WERI-Rb-1 (cell line): ENCODE measurements around the gene ACTN4.

Experiments used
- DNase-seq: peaks from one replicate; pipeline ENCODE4 v3.0.0-alpha.2; 2020
- H3K27ac ChIP-seq: fragments of 250-450 bp; sonication (Bioruptor Pico); 2 replicates; pipeline ENCODE4 v1.5.1; 2020; ENCODE audit warnings: mild to moderate bottlenecking, moderate library complexity
- H3K27me3 ChIP-seq: fragments of 250-450 bp; sonication (Bioruptor Pico); 2 replicates; pipeline ENCODE4 v1.5.1; 2021; ENCODE audit warnings: mild to moderate bottlenecking, low read depth, moderate library complexity; ENCODE audit not compliant: insufficient read depth, severe bottlenecking
- H3K36me3 ChIP-seq: fragments of 250-450 bp; sonication (Bioruptor Pico); 2 replicates; pipeline ENCODE4 v1.5.1; 2020; ENCODE audit warnings: mild to moderate bottlenecking, moderate library complexity
- H3K4me3 ChIP-seq: 2 replicates; pipeline ENCODE4 v1.5.1; 2011; ENCODE audit warnings: low read depth, mild to moderate bottlenecking, control low read depth, low read length
- H3K9me3 ChIP-seq: fragments of 250-450 bp; sonication (Bioruptor Pico); 2 replicates; pipeline ENCODE4 v1.5.1; 2021; ENCODE audit warnings: mild to moderate bottlenecking, moderate library complexity; ENCODE audit not compliant: severe bottlenecking
- CTCF ChIP-seq: IDR thresholded peaks from 2 replicates; pipeline ENCODE4 v1.5.1; 2011; ENCODE audit warnings: low read depth, mild to moderate bottlenecking, control low read depth, inconsistent platforms, low read length

The ACTN4 gene

GRCh38 chr19:38711726-38712153 is 64.3 kb downstream of the ACTN4 start:
- no peaks in the 10 kb centered on the region for H3K9me3 ChIP-seq
- H3K27ac ChIP-seq: no peak overlapping the region
- H3K4me3 ChIP-seq: no peak overlapping the region
- no peak for TF ChIP-seq CTCF
- peaks cover 99% of the 10 kb centered on the region for H3K36me3 ChIP-seq
- no peaks in the 10 kb centered on the region for H3K27me3 ChIP-seq
- DNase-seq: no peak

- H3K4me3 ChIP-seq: no peak overlapping the region
- H3K27me3 ChIP-seq: no peaks in the 10 kb centered on the region
- no peak for DNase-seq
- H3K9me3 ChIP-seq: no peaks in the 10 kb centered on the region
- TF ChIP-seq CTCF: no peak
- H3K36me3 ChIP-seq: peaks cover 99% of the 10 kb centered on the region
- no peak overlapping the region for H3K27ac ChIP-seq
These were observed 64.8 kb downstream of the ACTN4 start for GRCh38 chr19:38712161-38712748.

- Histone ChIP-seq H3K27ac (no peak overlapping the region), H3K4me3 (no peak overlapping the region), H3K36me3 (peaks cover 99% of the 10 kb centered on the region), H3K9me3 (no peaks in the 10 kb centered on the region), H3K27me3 (no peaks in the 10 kb centered on the region)
- TF ChIP-seq CTCF: no peak
- DNase-seq: no peak
These were observed 65.8 kb downstream of the ACTN4 start for GRCh38 chr19:38713227-38713649.

GRCh38 chr19:38713865-38714264 is 66.4 kb downstream of the ACTN4 start:
- Histone ChIP-seq H3K9me3 (no peaks in the 10 kb centered on the region), H3K36me3 (peaks cover 99% of the 10 kb centered on the region), H3K27me3 (no peaks in the 10 kb centered on the region), H3K27ac (no peak overlapping the region), H3K4me3 (no peak overlapping the region)
- no peak for DNase-seq
- TF ChIP-seq CTCF: no peak

- H3K27ac ChIP-seq: no peak overlapping the region
- no peaks in the 10 kb centered on the region for H3K9me3 ChIP-seq
- H3K27me3 ChIP-seq: no peaks in the 10 kb centered on the region
- DNase-seq: no peak
- H3K4me3 ChIP-seq: no peak overlapping the region
- H3K36me3 ChIP-seq: peaks cover 99% of the 10 kb centered on the region
- TF ChIP-seq CTCF: no peak
These were observed 66.9 kb downstream of the ACTN4 start for GRCh38 chr19:38714354-38714778.

GRCh38 chr19:38715555-38715954 is 68.1 kb downstream of the ACTN4 start:
- Histone ChIP-seq H3K27me3 (no peaks in the 10 kb centered on the region), H3K4me3 (no peak overlapping the region), H3K27ac (no peak overlapping the region), H3K36me3 (peaks cover 99% of the 10 kb centered on the region), H3K9me3 (no peaks in the 10 kb centered on the region)
- DNase-seq: no peak
- TF ChIP-seq CTCF: no peak
